ENCODE data around the gene BICC1. TPM values are rescaled to one million over a fixed set of nuclear protein-coding genes. Genes with fewer than 3 reads are reported as not detected.
"Not testable (repeated sequence)": the region's sequence is repeated elsewhere in the genome, so short reads cannot be mapped to it uniquely, and the experiment has no call there.

BICC1 gene
- total RNA-seq, 4 donors from 2014 or later = 1.3 to 29.7 (median 17.5) TPM

DNA sequence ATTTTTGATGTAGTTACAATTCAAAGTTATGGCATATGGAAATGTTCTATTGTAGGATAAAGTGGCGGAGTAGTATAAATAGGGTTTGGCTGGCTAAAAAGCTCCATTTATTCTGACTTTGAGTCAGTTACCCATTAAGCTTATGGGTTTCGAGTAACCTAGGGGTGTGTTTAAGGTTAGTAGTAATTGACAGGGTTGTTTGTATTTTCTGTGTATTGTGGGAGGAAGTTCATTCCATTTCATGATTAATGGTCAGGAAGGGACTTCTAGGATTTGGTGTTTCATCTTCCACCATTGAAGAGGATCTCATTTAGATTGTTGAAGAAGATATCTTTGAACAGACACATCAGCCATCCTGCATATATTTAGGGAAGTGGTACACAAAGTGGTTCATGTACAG is 75.0 kb downstream of the BICC1 start:
- TF ChIP-seq CTCF (IDR thresholded peaks at IDR 0.05) (no peak), POLR2A (IDR thresholded peaks at IDR 0.05) (no peak)
- no peaks in the 10 kb centered on the region for H3K27me3 ChIP-seq
- intact Hi-C loops (cut with DNase I; ENCODE audit: low total_unique reads) = no loop called here
- H3K36me3 ChIP-seq = no peaks in the 10 kb centered on the region
- no peak for DNase-seq
- no peak overlapping the region for H3K4me3 ChIP-seq
- H3K27ac ChIP-seq = no peak overlapping the region
- H3K9me3 ChIP-seq = no peaks in the 10 kb centered on the region
- no peaks in the 10 kb centered on the region for H3K4me1 ChIP-seq

DNA sequence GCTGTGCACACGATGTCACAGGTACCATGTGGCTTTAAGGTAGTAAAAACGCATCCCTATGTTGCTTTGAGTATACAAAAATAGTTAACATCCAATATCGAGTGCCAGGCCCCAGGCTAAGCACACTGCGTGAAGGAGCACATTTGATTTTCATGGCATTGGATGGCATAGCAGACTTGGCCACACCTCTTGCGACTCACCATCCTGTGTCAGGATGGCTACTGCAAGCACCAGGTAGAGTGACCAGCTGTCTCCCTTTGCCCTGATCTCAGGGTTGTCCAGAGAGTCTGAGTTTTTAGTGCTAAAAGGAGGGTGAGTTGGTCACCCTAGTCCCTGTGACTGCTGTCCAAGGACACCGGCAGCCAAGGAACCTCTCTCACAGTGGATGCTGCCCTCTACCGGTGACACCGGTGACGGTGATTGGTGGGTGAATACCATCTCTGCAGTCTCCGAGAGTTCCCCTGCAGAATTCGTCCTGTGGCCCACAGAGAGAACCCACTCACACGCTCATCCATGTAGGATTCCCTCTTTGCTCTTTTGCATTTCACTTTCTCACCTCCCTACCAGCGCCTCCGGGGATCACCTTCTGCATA is 76.1 kb downstream of the BICC1 start:
- H3K27ac ChIP-seq = no peak overlapping the region
- H3K36me3 ChIP-seq = no peaks in the 10 kb centered on the region
- TF ChIP-seq CTCF (IDR thresholded peaks at IDR 0.05) = no peak
- TF ChIP-seq POLR2A (IDR thresholded peaks at IDR 0.05) = no peak
- H3K4me3 ChIP-seq = no peak overlapping the region
- DNase-seq = no peak
- H3K4me1 ChIP-seq = no peaks in the 10 kb centered on the region
- intact Hi-C loops (cut with DNase I; ENCODE audit: low total_unique reads) = no loop called here
- no peaks in the 10 kb centered on the region for H3K27me3 ChIP-seq
- H3K9me3 ChIP-seq = no peaks in the 10 kb centered on the region

DNA sequence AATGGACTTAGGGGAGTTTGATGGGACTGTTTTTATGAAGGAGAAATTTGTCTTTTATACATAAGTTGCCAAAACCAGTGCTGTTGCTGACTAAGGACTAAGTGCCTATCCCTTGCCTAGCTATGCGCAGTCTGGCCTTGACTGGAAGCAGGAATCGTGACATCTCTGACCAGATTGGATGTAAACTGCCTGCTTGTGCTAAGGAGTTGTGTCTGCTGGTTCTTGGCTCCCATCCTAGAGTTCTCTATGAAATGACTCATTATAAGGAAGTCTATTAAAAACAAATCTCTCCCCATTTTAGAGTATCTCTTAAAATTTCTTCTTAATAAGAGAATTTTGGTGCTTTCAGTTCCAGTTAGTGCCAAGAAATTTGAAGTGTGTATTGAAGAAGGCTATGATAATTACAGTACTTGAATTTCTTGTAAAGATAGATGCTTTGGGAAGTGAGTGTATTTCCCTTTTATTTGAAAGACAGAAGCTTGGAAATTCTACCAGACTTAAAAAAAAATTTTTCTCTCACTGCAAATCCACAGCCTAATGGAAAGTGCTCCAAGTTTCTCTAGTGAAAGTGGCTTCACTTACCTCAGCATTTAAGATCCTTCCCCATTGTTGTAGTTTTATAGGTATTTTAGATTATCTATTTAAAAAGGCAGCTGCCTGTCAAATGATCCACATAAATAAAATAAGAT is 77.6 kb downstream of the BICC1 start:
- intact Hi-C loops (cut with DNase I; ENCODE audit: low total_unique reads) = no loop called here
- no peaks in the 10 kb centered on the region for H3K9me3 ChIP-seq
- no peaks in the 10 kb centered on the region for H3K4me1 ChIP-seq
- H3K27me3 ChIP-seq = no peaks in the 10 kb centered on the region
- peak; percentile 29 to 38 for DNase-seq
- peak overlapping the region; percentile 0 to 23 for H3K27ac ChIP-seq
- H3K4me3 ChIP-seq = no peak overlapping the region
- no peak for TF ChIP-seq CTCF (IDR thresholded peaks at IDR 0.05)
- no peaks in the 10 kb centered on the region for H3K36me3 ChIP-seq

GRCh38 chr10:58590924-58591323 is 78.3 kb downstream of the BICC1 start:
- Histone ChIP-seq H3K36me3 (no peaks in the 10 kb centered on the region), H3K27me3 (no peaks in the 10 kb centered on the region), H3K9me3 (no peaks in the 10 kb centered on the region), H3K4me3 (no peak overlapping the region), H3K27ac (no peak overlapping the region), H3K4me1 (no peaks in the 10 kb centered on the region)
- no peak for DNase-seq
- TF ChIP-seq POLR2A (IDR thresholded peaks at IDR 0.05) = no peak
- no peak for TF ChIP-seq CTCF (IDR thresholded peaks at IDR 0.05)
- intact Hi-C loops (cut with DNase I; ENCODE audit: low total_unique reads) = no loop called here

DNA sequence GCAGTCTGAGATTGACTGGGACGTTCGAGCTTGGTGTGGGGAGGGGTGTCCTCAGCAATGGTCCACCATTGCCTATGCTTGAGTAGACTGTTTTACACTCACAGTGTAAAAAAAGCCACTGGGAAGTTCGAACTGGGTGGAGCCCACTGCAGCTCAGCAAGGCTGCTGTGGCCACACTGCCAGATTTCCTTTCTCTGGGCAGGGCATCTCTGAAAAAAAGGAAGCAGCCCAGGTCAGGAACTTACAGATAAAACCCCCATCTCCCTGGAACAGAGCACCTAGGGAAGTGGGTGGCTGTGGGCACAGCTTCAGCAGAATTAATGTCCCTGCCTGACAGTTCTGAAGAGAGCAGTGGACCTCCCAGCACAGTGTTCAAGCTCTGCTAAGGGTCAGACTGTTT is 80.3 kb downstream of the BICC1 start:
- no peaks in the 10 kb centered on the region for H3K27me3 ChIP-seq
- TF ChIP-seq CTCF (IDR thresholded peaks at IDR 0.05) (no peak), POLR2A (IDR thresholded peaks at IDR 0.05) (no peak)
- no peak for DNase-seq
- no peak overlapping the region for H3K27ac ChIP-seq
- intact Hi-C loops (cut with DNase I; ENCODE audit: low total_unique reads) = no loop called here
- H3K36me3 ChIP-seq = no peaks in the 10 kb centered on the region
- no peak overlapping the region for H3K4me3 ChIP-seq
- H3K4me1 ChIP-seq = no peaks in the 10 kb centered on the region
- H3K9me3 ChIP-seq = no peaks in the 10 kb centered on the region

DNA sequence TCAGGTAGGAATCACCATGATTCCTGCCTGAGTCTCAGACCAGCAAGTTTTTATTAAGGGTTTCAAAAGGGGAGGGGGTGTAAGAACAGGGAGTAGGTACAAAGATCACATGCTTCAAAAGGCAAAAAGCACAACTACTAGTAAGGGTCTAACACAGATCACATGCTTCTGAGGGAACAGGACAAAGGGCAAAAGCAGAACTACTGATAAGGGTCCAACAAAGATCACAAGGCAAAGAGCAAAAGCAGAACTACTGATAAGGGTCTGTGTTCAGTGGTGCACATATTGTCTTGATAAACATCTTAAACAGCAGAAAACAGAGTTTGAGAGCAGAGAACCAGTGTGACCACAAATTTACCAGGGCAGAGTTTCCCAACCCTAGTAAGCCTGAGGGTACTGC is 84.5 kb downstream of the BICC1 start:
- H3K36me3 ChIP-seq; H3K27me3 ChIP-seq; DNase-seq; H3K4me1 ChIP-seq; H3K4me3 ChIP-seq; H3K27ac ChIP-seq; H3K9me3 ChIP-seq; intact Hi-C loops (cut with DNase I; ENCODE audit: low total_unique reads): not testable (repeated sequence)
